ENCODE measurements around the gene MYH7. TPM values are rescaled to one million over a fixed set of nuclear protein-coding genes. Genes with fewer than 3 reads are reported as not detected.
"Not testable (repeated sequence)": the region's sequence is repeated elsewhere in the genome, so short reads cannot be mapped to it uniquely, and the experiment has no call there.

The MYH7 gene
- polyA plus RNA-seq, 2 of the 4 experiments (the other 2 are of a cell fraction): not detected

- H3K4me2 ChIP-seq: no peak overlapping the region
- no peaks in the 10 kb centered on the region for H3K9me3 ChIP-seq
- POLR2A ChIA-PET: no interaction called here
- FAIRE-seq (no peak), ATAC-seq (no peak), DNase-seq (ENCODE audit: low read depth in 1 of 2, low spot score in 1 of 2) (no peak)
- H3K4me1 ChIP-seq: no peaks in the 10 kb centered on the region
- CTCF ChIA-PET: interaction anchor here (2.0 to 2.2 kb wide), 2 partner anchors 42 to 45 kb away, joined by 5 to 9 read pairs; no protein-coding TSS in a partner anchor
- no peak overlapping the region for H3K4me3 ChIP-seq
- no peak overlapping the region for H3K27ac ChIP-seq
- no peak for TF ChIP-seq CBX2 (IDR thresholded peaks at IDR 0.05; ENCODE audit: borderline replicate concordance, low read depth)
- TF ChIP-seq EP300 (IDR thresholded peaks at IDR 0.05): no peak
- no peak for TF ChIP-seq USF2 (IDR thresholded peaks at IDR 0.05)
- no peak for TF ChIP-seq CHD4 (IDR thresholded peaks at IDR 0.05; ENCODE audit: borderline replicate concordance)
- TF ChIP-seq RFX5 (IDR thresholded peaks at IDR 0.05): no peak
- no peak for TF ChIP-seq CHD2 (IDR thresholded peaks at IDR 0.05; ENCODE audit: low read length, partially characterized antibody)
- no peak for TF ChIP-seq MYC (IDR thresholded peaks at IDR 0.05; ENCODE audit: borderline replicate concordance, low read length)
- no peak for TF ChIP-seq TFCP2L1 (CRISPR knock-in tag; IDR thresholded peaks at IDR 0.05)
- TF ChIP-seq ESRRA (IDR thresholded peaks at IDR 0.05; ENCODE audit: borderline replicate concordance, low read length): no peak
- TF ChIP-seq CEBPB (IDR thresholded peaks at IDR 0.05): no peak
- no peak for TF ChIP-seq FOSB (CRISPR knock-in tag; IDR thresholded peaks at IDR 0.05)
- no peak for TF ChIP-seq SREBF2 (IDR thresholded peaks at IDR 0.05)
- TF ChIP-seq NPAS2 (CRISPR knock-in tag; IDR thresholded peaks at IDR 0.05; ENCODE audit: borderline replicate concordance): no peak
- no peak for TF ChIP-seq SMC3 (IDR thresholded peaks at IDR 0.05)
- WGBS (ENCODE audit: missing lambda C conversion rate): 17% methylated on average over 9 of the region's 10 CpGs
Observed at GRCh38 chr14:23425169-23425568, 10.3 kb downstream of the MYH7 start.

GRCh38 chr14:23423657-23424056 lies 11.8 kb downstream of the MYH7 start:
- no peak overlapping the region for H3K27ac ChIP-seq
- CTCF ChIA-PET: interaction anchor here (0.9 to 1.1 kb wide), 2 partner anchors 33 to 54 kb away, joined by 3 read pairs; no protein-coding TSS in a partner anchor
- H3K4me3 ChIP-seq: no peak overlapping the region
- POLR2A ChIA-PET: no interaction called here
- DNase-seq (ENCODE audit: low read depth in 1 of 2, low spot score in 1 of 2): no peak
- TF ChIP-seq SMC3 (IDR thresholded peaks at IDR 0.05): no peak
- no peak for TF ChIP-seq GATA3 (IDR thresholded peaks at IDR 0.05; ENCODE audit: borderline replicate concordance)
- TF ChIP-seq HOXB5 (CRISPR knock-in tag; IDR thresholded peaks at IDR 0.05): no peak
- TF ChIP-seq CBX2 (IDR thresholded peaks at IDR 0.05; ENCODE audit: borderline replicate concordance, low read depth): no peak
- TF ChIP-seq ZSCAN20 (CRISPR knock-in tag; IDR thresholded peaks at IDR 0.05): no peak
- no peak for TF ChIP-seq ZNF302 (CRISPR knock-in tag; IDR thresholded peaks at IDR 0.05)
- no peak for TF ChIP-seq SREBF2 (IDR thresholded peaks at IDR 0.05)
- no peak for TF ChIP-seq FOXS1 (CRISPR knock-in tag; IDR thresholded peaks at IDR 0.05)
- no peak for TF ChIP-seq ZC3H11A (IDR thresholded peaks at IDR 0.05)
- TF ChIP-seq NR3C1 (IDR thresholded peaks at IDR 0.05): no peak
- no peak for TF ChIP-seq HOXB13 (CRISPR knock-in tag; IDR thresholded peaks at IDR 0.05; ENCODE audit: low read depth)
- TF ChIP-seq RNF2 (IDR thresholded peaks at IDR 0.05; ENCODE audit: borderline replicate concordance, low read depth): no peak
- H3K4me2 ChIP-seq: no peak overlapping the region
- H3K9me3 ChIP-seq: no peaks in the 10 kb centered on the region
- no peak for ATAC-seq
- no peak for FAIRE-seq
- no peaks in the 10 kb centered on the region for H3K4me1 ChIP-seq
- WGBS (ENCODE audit: missing lambda C conversion rate): 52% methylated on average over 6 of the region's 6 CpGs

- FAIRE-seq: no peak
- no peaks in the 10 kb centered on the region for H3K9me3 ChIP-seq
- no peak overlapping the region for H3K4me2 ChIP-seq
- no peak overlapping the region for H3K27ac ChIP-seq
- TF ChIP-seq PHF8 (IDR thresholded peaks at IDR 0.05; ENCODE audit: borderline replicate concordance, low read depth) (no peak), HES2 (IDR thresholded peaks at IDR 0.05) (no peak), RNF2 (IDR thresholded peaks at IDR 0.05; ENCODE audit: borderline replicate concordance, low read depth) (no peak), ZFP36 (IDR thresholded peaks at IDR 0.05; ENCODE audit: borderline replicate concordance, partially characterized antibody) (no peak), FOSB (CRISPR knock-in tag; IDR thresholded peaks at IDR 0.05) (no peak), HOXA7 (CRISPR knock-in tag; IDR thresholded peaks at IDR 0.05) (no peak), ZSCAN20 (CRISPR knock-in tag; IDR thresholded peaks at IDR 0.05) (no peak), BHLHE40 (IDR thresholded peaks at IDR 0.05; ENCODE audit: low read depth, low read length) (no peak), NR3C1 (IDR thresholded peaks at IDR 0.05) (no peak)
- POLR2A ChIA-PET: no interaction called here
- no peak for ATAC-seq
- no peak overlapping the region for H3K4me3 ChIP-seq
- CTCF ChIA-PET: interaction anchor here (1.0 to 2.4 kb wide), 4 partner anchors 8 to 106 kb away, joined by 3 to 10 read pairs (median 4); no protein-coding TSS in a partner anchor
- H3K4me1 ChIP-seq: no peaks in the 10 kb centered on the region
- no peak for DNase-seq (ENCODE audit: low read depth in 1 of 2, low spot score in 1 of 2)
Observed at GRCh38 chr14:23421594-23421993, 13.9 kb downstream of the MYH7 start.

GRCh38 chr14:23419646-23420045 lies 15.8 kb downstream of the MYH7 start:
- FAIRE-seq; H3K4me1 ChIP-seq; H3K4me3 ChIP-seq; H3K9me3 ChIP-seq; H3K4me2 ChIP-seq; POLR2A ChIA-PET; ATAC-seq; H3K27ac ChIP-seq; DNase-seq (ENCODE audit: low read depth in 1 of 2, low spot score in 1 of 2): not testable (repeated sequence)
- 21% methylated on average over 4 of the region's 17 CpGs for WGBS (ENCODE audit: missing lambda C conversion rate)
- CTCF ChIA-PET: interaction anchor here (2.4 kb wide), 1 partner anchor 40 kb away, joined by 10 read pairs; no protein-coding TSS in a partner anchor

All from A549 (cell line).